ENCODE measurements around the gene NCAM1. TPM values are rescaled to one million over a fixed set of nuclear protein-coding genes. Genes with fewer than 3 reads are reported as not detected.
A peak's percentile ranks its signal among the peaks of the same experiment; 100 is the strongest.

The NCAM1 gene
- total RNA-seq, 1 donor from 2014 or later = 4.2 TPM

DNA sequence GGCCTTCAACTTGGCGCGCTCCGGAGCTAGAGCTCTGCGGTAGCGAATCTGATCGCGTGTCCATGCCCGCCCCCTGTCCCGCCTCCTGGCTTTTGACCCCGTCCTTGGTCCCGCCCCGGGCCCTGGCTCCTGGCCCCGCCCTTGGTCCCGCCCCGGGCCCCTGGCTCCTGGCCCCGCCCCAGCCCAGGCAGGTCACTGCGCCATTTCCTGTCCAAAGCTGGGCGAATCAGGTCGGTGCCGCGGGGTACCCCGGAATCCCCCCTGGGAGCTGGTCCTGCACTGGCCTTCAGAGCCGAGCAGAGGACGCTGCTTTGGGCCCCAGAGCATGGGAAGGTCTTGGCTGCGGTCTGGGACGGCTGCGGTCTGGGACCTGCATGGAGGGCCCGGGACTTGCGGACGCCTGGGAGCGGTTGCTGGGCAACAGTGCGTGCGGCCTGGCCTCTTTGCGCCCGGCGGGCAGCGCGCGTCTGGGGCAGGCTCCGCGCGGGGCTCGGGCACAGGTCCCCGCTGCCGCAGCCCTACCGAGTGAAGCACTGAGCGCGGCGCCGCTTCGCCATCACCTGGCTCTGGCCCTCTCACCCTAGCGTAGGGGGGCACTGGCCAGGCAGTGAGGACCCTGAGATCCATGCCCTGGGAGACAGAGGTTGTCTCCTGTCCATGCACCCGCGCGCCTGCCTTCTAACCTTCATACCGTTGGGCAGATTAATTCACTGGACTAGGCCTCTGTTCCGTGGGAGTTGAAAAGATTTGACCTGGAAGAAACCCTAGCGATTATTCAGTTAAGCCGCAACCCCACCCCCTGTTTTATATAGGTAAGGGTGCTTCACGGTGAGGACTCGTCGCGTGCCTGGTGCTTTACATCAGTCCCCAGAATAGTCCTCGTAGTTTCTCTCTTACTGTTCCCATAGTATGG, 353.4 kb downstream of the NCAM1 start, which contains the start of gene TTC12:
Gene TTC12, plus strand, starts transcription at position 195 of the 913 bp plus-strand sequence. CDS start 1,675 bp downstream, outside the sequence.
- no peaks in the 10 kb centered on the region for H3K9me3 ChIP-seq
- peaks cover 13% of the 10 kb centered on the region for H3K4me1 ChIP-seq
- H3K27ac ChIP-seq = peak within 1 kb of the TSS; percentile 93
- peak within 1 kb of the TSS; percentile 86 for H3K4me3 ChIP-seq
- TF ChIP-seq, protein P1, sequence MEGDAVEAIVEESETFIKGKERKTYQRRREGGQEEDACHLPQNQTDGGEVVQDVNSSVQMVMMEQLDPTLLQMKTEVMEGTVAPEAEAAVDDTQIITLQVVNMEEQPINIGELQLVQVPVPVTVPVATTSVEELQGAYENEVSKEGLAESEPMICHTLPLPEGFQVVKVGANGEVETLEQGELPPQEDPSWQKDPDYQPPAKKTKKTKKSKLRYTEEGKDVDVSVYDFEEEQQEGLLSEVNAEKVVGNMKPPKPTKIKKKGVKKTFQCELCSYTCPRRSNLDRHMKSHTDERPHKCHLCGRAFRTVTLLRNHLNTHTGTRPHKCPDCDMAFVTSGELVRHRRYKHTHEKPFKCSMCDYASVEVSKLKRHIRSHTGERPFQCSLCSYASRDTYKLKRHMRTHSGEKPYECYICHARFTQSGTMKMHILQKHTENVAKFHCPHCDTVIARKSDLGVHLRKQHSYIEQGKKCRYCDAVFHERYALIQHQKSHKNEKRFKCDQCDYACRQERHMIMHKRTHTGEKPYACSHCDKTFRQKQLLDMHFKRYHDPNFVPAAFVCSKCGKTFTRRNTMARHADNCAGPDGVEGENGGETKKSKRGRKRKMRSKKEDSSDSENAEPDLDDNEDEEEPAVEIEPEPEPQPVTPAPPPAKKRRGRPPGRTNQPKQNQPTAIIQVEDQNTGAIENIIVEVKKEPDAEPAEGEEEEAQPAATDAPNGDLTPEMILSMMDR (IDR thresholded peaks at IDR 0.05) = no peak
- DNase-seq = peak; percentile 97
- ATAC-seq = peak; percentile 100
- no peaks in the 10 kb centered on the region for H3K27me3 ChIP-seq
- intact Hi-C loops (cut with DNase I) = no loop called here
- no peaks in the 10 kb centered on the region for H3K36me3 ChIP-seq

DNA sequence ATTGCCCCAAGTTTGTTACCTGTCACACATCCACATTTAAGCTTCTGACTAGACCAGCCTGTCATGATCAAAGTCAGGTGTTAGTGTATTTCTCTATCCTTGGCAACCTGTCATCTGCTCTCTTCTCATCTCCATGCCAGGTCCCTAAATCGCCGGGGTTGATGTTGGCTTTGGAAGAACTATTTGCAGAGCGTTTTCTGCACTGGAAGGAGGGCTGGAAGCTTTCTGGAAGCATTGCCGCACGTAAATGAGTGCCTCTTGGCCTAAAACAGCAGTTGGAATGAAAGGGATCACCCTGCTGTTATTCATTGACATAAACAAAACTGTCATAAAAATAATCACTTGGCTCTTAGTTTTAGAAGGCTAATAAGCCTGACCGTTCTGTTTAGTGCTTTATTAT, 354.6 kb downstream of the NCAM1 start:
- no peaks in the 10 kb centered on the region for H3K36me3 ChIP-seq
- no peak for ATAC-seq
- no peak for DNase-seq
- intact Hi-C loops (cut with DNase I) = no loop called here
- H3K27me3 ChIP-seq = no peaks in the 10 kb centered on the region
- no peak overlapping the region for H3K4me3 ChIP-seq
- no peaks in the 10 kb centered on the region for H3K9me3 ChIP-seq
- peaks cover 13% of the 10 kb centered on the region for H3K4me1 ChIP-seq
- TF ChIP-seq, protein P1 (IDR thresholded peaks at IDR 0.05) = no peak
- no peak overlapping the region for H3K27ac ChIP-seq

DNA sequence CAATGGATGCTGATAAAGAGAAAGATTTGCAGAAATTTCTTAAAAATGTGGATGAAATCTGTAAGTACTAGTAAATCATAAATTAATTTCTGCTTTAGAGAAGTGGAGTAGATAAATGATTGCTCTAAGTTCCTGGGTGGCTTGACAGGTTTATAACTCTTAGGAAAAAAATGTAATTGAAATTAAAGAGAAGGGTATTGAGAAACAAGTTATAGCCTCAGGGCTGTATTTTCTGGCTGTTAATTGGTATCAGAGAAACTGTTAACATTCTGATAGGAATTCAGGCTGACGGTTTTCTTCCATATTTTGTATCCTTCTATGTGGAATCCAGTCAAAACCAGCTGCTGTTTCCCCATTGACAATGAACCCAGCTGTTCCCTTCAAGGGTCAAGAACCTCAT, 355.0 kb downstream of the NCAM1 start:
- ATAC-seq (no peak), DNase-seq (no peak)
- TF ChIP-seq, protein P1 (IDR thresholded peaks at IDR 0.05) = no peak
- H3K9me3 ChIP-seq = no peaks in the 10 kb centered on the region
- H3K27ac ChIP-seq = no peak overlapping the region
- H3K27me3 ChIP-seq = no peaks in the 10 kb centered on the region
- H3K36me3 ChIP-seq = no peaks in the 10 kb centered on the region
- intact Hi-C loops (cut with DNase I) = no loop called here
- H3K4me3 ChIP-seq = no peak overlapping the region
- H3K4me1 ChIP-seq = peaks cover 13% of the 10 kb centered on the region

DNA sequence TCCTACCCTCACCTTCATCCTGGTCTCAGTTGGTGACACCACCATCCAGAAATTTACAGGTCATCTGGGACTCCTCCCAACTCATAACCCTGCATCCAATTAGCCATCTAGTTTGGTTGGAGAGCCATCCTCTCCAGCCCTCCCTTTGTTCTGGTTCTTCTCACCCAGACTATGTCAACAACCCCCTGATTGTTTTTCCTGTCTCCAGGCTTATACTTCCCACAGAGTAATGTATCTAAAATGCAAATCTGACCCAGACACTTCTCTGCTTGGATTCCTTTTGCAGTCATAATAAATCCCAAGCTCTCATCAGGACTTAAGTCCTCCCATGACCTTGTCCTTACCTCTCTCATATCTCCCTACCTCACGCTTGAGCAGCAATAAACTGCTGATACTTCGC, 356.1 kb downstream of the NCAM1 start:
- intact Hi-C loops (cut with DNase I) = no loop called here
- no peak overlapping the region for H3K4me3 ChIP-seq
- H3K9me3 ChIP-seq = no peaks in the 10 kb centered on the region
- no peaks in the 10 kb centered on the region for H3K27me3 ChIP-seq
- ATAC-seq = no peak
- peaks cover 13% of the 10 kb centered on the region for H3K4me1 ChIP-seq
- H3K36me3 ChIP-seq = no peaks in the 10 kb centered on the region
- DNase-seq = no peak
- H3K27ac ChIP-seq = no peak overlapping the region
- TF ChIP-seq, protein P1 (IDR thresholded peaks at IDR 0.05) = no peak

DNA sequence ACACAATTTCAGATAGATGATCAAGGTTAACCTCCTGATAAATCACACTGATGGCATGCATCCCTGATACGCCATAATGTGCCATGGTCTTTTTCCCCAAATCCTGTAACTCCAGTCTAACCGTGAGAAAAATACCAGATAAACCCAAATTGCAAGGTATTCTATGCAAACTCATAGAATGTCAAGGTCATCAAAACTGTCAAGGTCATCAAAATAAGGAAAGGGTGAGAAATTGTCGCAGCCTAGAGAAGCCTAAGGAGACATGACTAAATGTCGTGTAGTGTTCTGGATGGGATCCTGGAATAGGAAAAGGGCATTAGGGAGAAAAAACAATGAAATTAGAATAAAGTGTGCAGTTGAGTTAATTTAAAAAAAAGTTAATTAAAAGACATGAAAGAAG, 357.9 kb downstream of the NCAM1 start:
- DNase-seq = no peak
- Histone ChIP-seq H3K4me3 (no peak overlapping the region), H3K27ac (no peak overlapping the region)

More for the DNA sequence above, 357.9 kb downstream of the NCAM1 start:
- Histone ChIP-seq H3K9me3 (no peaks in the 10 kb centered on the region), H3K27me3 (no peaks in the 10 kb centered on the region), H3K4me1 (peaks cover 7% of the 10 kb centered on the region), H3K36me3 (peaks cover 11% of the 10 kb centered on the region)
- intact Hi-C loops (cut with DNase I) = no loop called here
- no peak for ATAC-seq
- TF ChIP-seq, protein P1 (IDR thresholded peaks at IDR 0.05) = no peak

Measured in upper lobe of right lung (tissue), 1 donor.